Thoracic aorta (tissue), 2 donors: ENCODE results near the gene CD3D. TPM values are rescaled to one million over a fixed set of nuclear protein-coding genes. Genes with fewer than 3 reads are reported as not detected.
"Not testable (repeated sequence)": the region's sequence is repeated elsewhere in the genome, so short reads cannot be mapped to it uniquely, and the experiment has no call there.

Experiments
- ATAC-seq: fragments of 150-250 bp; one replicate; pipeline ENCODE4 v1.8.0; 2017; ENCODE audit warnings: low read depth; ENCODE audit not compliant: insufficient number of reproducible peaks, low FRiP score
- DNase-seq: peaks from one replicate; pipeline ENCODE4 v3.0.0-alpha.2; 2020; ENCODE audit warnings: low spot score
- H3K27ac ChIP-seq, 2 donors: fragments of 200-600 bp; sonication (generic); 1 replicate in 1 of 2; 2 replicates in 1 of 2; pipeline ENCODE4 v1.5.1; 2016; ENCODE audit warnings: mild to moderate bottlenecking in 2 of 2, moderate library complexity in 2 of 2
- H3K27me3 ChIP-seq: fragments of 200-600 bp; sonication (generic); replicated peaks from 2 replicates; pipeline ENCODE4 v1.6.0; 2016; ENCODE audit warnings: mild to moderate bottlenecking; ENCODE audit not compliant: insufficient read depth
- H3K36me3 ChIP-seq: fragments of 200-600 bp; sonication (generic); one replicate; pipeline ENCODE4 v1.5.1; 2016
- H3K4me1 ChIP-seq, 2 donors: fragments of 200-600 bp; sonication (generic); 1 replicate in 1 of 2; 2 replicates in 1 of 2; pipeline versions ENCODE4 v1.5.1 to v1.6.0; 2016; ENCODE audit warnings: low read depth in 2 of 2, mild to moderate bottlenecking in 1 of 2; ENCODE audit not compliant: control insufficient read depth in 1 of 2
- H3K4me3 ChIP-seq: fragments of 200-600 bp; sonication (generic); 2 replicates; pipeline ENCODE4 v1.5.1; 2016; ENCODE audit warnings: mild to moderate bottlenecking
- H3K9me3 ChIP-seq: fragments of 200-600 bp; sonication (generic); 2 replicates; pipeline ENCODE4 v1.5.1; 2016
- CTCF ChIP-seq: fragments of 200-600 bp; sonication (generic); IDR thresholded peaks from one replicate; pipeline ENCODE4 v1.5.1; 2019; ENCODE audit warnings: antibody characterized with exemption
- total RNA-seq, 2 donors: library from RNA; depleted of rRNA; stranded (reverse); fragments of >200 nt; gene quantifications; one replicate each; pipeline versions ENCODE4 v1.1.0 to v1.2.3, GENCODE V29; 2016

Gene CD3D
- total RNA-seq, 2 donors from 2014 or later = 1.6 to 5.8 TPM

- no peak for DNase-seq
- no peak for TF ChIP-seq CTCF
- peaks cover 5% of the 10 kb centered on the region for H3K27me3 ChIP-seq
- no peaks in the 10 kb centered on the region for H3K36me3 ChIP-seq
- H3K4me1 ChIP-seq = peaks cover 3 to 7% of the 10 kb centered on the region in 2 donors
- no peak overlapping the region for H3K27ac ChIP-seq
- H3K9me3 ChIP-seq = no peaks in the 10 kb centered on the region
- ATAC-seq = no peak
- no peak overlapping the region for H3K4me3 ChIP-seq
These were observed 31.0 kb downstream of the CD3D start for GRCh38 chr11:118311518-118311917.

DNA sequence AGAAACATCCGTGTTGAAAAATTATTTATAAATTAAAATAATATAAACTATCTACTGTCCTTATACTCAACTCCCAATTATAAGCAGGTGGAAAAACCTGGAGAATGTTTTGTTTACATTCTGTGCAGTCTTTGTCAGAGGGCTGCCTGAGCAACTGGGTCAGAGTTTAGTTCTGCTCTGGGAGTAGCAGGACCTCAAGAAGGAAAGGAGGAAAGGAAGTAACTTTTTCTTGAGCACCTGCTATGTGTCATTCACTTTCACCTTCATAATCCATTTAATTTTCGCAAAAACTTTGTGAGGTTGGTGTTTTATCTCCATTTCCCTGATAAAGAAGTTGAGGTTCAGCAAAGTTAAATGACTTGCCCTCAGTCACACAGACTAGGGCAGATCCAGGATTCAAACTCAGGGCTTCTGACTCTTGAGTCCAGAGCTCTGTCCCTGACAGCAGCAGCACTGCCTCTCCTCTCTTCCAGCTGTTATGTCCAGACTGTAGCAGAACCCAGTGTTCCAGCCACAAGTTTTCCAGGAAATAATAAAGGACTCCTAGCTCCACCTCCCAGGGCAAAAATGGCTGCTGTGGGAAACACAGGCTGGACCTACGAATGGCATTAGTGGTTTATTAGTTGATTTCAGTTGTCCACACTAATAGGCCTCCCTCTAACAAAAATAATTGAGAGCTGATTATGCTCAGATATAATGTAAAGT is 31.6 kb downstream of the CD3D start:
- ATAC-seq = no peak
- DNase-seq = no peak
- no peak for TF ChIP-seq CTCF

DNA sequence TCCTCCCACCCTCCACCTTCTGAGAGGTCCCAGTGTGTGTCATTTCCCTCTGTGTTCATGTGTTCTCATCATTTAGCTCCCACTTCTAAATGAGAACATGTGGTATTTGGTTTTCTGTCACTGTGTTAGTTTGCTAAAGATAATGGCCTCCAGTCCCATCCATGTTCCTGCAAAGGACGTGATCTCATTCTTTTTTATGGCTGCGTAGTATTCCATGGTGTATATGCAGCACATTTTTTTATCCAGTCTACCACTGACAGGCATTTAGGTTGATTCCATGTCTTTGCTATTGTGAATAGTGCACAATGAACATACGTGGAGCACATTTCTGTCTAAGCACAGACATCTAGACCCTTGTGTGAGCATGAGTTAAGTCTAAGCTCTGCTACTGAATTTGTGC is 32.2 kb downstream of the CD3D start:
- H3K4me1 ChIP-seq = peaks cover 0 to under 1% of the 10 kb centered on the region in 2 donors
- no peaks in the 10 kb centered on the region for H3K36me3 ChIP-seq
- no peaks in the 10 kb centered on the region for H3K9me3 ChIP-seq
- ATAC-seq = no peak
- peaks cover 5% of the 10 kb centered on the region for H3K27me3 ChIP-seq
- no peak overlapping the region for H3K4me3 ChIP-seq
- DNase-seq = no peak
- no peak for TF ChIP-seq CTCF
- H3K27ac ChIP-seq = no peak overlapping the region

More for the DNA sequence above, 31.6 kb downstream of the CD3D start:
- no peak overlapping the region for H3K27ac ChIP-seq
- H3K36me3 ChIP-seq = no peaks in the 10 kb centered on the region
- H3K9me3 ChIP-seq = no peaks in the 10 kb centered on the region
- H3K4me3 ChIP-seq = no peak overlapping the region
- H3K4me1 ChIP-seq = peaks cover 3 to 6% of the 10 kb centered on the region in 2 donors
- H3K27me3 ChIP-seq = peaks cover 5% of the 10 kb centered on the region

- not testable (repeated sequence) for H3K9me3 ChIP-seq, H3K27me3 ChIP-seq, H3K4me1 ChIP-seq, H3K36me3 ChIP-seq, H3K4me3 ChIP-seq, H3K27ac ChIP-seq, DNase-seq, ATAC-seq
These were observed 33.4 kb downstream of the CD3D start for GRCh38 chr11:118308995-118309528.

DNA sequence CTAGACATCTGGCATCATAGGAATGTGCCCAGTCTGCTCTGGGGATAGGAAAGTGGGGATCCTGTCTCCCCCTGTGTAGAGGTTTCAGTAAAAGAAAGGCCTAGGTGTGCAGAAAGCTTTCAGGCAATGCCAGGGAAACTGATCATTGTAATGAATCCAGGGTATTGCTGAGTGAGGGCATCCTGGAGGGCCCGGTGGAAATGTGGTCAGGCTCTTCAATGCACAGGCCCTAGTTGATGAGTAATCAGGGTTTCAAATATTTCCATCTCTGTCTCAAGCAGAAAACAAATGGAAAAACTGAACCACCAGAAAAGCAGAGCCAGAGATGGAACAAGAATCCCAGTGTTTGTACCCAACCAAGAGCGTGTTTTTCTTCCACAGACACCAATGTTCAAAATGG is 35.9 kb downstream of the CD3D start:
- Histone ChIP-seq H3K27ac (no peak overlapping the region), H3K36me3 (no peaks in the 10 kb centered on the region), H3K9me3 (no peaks in the 10 kb centered on the region), H3K27me3 (no peaks in the 10 kb centered on the region), H3K4me3 (no peak overlapping the region), H3K4me1 (no peaks in the 10 kb centered on the region)
- DNase-seq (no peak), ATAC-seq (no peak)
- no peak for TF ChIP-seq CTCF
